Measurements from ENCODE around the gene EFCAB9. TPM values are rescaled to one million over a fixed set of nuclear protein-coding genes. Genes with fewer than 3 reads are reported as not detected.

The EFCAB9 gene
- 0.16 TPM in 1 of 2 replicates, not detected in the other for total RNA-seq

DNA sequence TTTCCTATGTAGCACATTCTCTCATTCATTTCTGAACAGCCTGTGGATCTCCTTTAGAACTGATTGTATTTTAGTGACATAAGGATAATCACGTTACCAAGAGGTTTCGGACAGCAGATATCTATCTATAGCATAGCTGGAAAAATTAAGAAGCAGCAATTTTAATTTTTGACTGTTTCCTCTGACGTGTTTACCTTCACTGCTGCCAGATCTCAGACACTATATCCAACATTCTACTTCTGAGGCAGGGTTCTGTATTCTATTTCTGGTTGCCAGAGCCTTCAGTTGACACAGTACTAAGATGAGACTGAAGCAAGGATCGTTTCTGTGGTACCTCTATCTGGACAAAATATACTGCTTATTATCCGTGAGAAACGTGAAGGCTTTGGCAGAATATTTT is at the start of gene EFCAB9:
Gene EFCAB9, plus strand, starts transcription at position 301 of the 400 bp plus-strand sequence. Its CDS starts 1 bp downstream, at position 302.

DNA sequence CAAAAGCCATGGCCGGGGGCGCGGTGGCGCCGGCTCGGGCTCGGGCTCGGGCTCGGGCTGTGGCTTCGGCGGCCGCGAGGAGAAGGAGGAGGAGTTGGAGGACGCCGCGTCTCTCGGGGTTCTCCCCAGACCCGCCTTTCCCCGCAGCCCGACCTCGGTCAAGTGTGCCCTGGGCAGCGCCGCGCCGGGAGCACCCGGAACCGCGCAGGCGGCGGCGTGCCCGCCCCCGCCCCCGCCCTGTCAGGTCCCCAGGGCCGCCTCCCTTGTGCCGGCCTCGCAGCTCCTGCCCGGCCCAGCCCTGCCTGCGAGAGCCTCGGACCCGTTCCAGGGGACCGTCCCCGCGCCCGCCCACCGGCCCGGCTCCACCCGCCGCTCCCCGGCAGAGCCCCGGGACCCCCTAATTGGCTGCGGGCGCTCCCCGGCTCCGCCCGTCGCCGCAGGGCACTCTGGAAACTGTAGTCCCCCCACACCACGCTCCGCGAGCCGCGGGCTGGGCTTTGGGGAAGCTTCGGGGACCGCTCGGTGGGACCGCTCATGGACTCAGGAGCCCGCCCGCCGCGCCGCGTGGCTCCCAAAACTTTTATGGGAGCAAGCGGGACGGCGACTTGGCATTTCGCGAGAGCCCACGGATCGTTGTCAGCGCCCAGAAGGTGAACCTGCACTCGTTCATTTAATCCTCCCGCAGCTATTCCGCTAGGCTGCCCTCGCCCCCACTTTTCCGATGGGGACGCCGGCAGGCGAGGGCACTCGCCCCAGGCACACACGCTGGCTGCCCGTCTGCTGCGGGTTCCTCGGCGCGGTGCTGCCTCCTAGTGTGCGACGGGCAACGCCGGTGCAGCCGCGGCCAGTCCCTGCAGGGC is 5.7 kb upstream of the EFCAB9 start, which contains the start of gene STK10:
Gene STK10, minus strand, starts transcription at position 192 of the 860 bp plus-strand sequence. Its CDS starts 182 bp downstream, at position 10.

Other genes starting within 250 kb of the EFCAB9 start
- 50.9 and 63.5 TPM in 2 replicates for gene FBXW11, start 187.5 kb upstream of the EFCAB9 start, total RNA-seq
- 16.8 and 18.4 TPM in 2 replicates for gene STK10, start 5.9 kb upstream of the EFCAB9 start, total RNA-seq
- gene UBTD2, start 89.6 kb downstream of the EFCAB9 start, total RNA-seq = 17.1 and 20.8 TPM in 2 replicates

Data from bronchial smooth muscle cell (primary cell).